ENCODE measurements around the gene EMILIN2.
"Not testable (repeated sequence)": the region's sequence is repeated elsewhere in the genome, so short reads cannot be mapped to it uniquely, and the experiment has no call there.

EMILIN2 gene

GRCh38 chr18:2846636-2847316 lies at the start of gene EMILIN2:
Gene EMILIN2 (plus strand): TSS chr18:2847006. CDS start chr18:2847189, 183 bp downstream.
- DNase-seq = peak; percentile 57

GRCh38 chr18:2797951-2798350 lies 48.9 kb upstream of the EMILIN2 start:
- DNase-seq = no peak

GRCh38 chr18:2799369-2799768 lies 47.4 kb upstream of the EMILIN2 start:
- no peak for DNase-seq

- no peak for DNase-seq
Observed at GRCh38 chr18:2805970-2806943, 40.5 kb upstream of the EMILIN2 start.

- DNase-seq = not testable (repeated sequence)
Observed at GRCh38 chr18:2808640-2809039, 38.2 kb upstream of the EMILIN2 start.

- not testable (repeated sequence) for DNase-seq
Observed at GRCh38 chr18:2809666-2810183, 37.1 kb upstream of the EMILIN2 start.

GRCh38 chr18:2811416-2811815 lies 35.4 kb upstream of the EMILIN2 start:
- no peak for DNase-seq

GRCh38 chr18:2814928-2815327 lies 31.9 kb upstream of the EMILIN2 start:
- no peak for DNase-seq

GRCh38 chr18:2818281-2818680 lies 28.5 kb upstream of the EMILIN2 start:
- no peak for DNase-seq

- no peak for DNase-seq
Observed at GRCh38 chr18:2821695-2822094, 25.1 kb upstream of the EMILIN2 start.

GRCh38 chr18:2822213-2822921 lies 24.4 kb upstream of the EMILIN2 start:
- DNase-seq = no peak

- no peak for DNase-seq
Observed at GRCh38 chr18:2823202-2823601, 23.6 kb upstream of the EMILIN2 start.

- DNase-seq = no peak
Observed at GRCh38 chr18:2823966-2824365, 22.8 kb upstream of the EMILIN2 start.

GRCh38 chr18:2824865-2825264 lies 21.9 kb upstream of the EMILIN2 start:
- DNase-seq = no peak

GRCh38 chr18:2825613-2826175 lies 21.1 kb upstream of the EMILIN2 start:
- no peak for DNase-seq

- DNase-seq = no peak
Observed at GRCh38 chr18:2826581-2826980, 20.2 kb upstream of the EMILIN2 start.

GRCh38 chr18:2827061-2827460 lies 19.7 kb upstream of the EMILIN2 start:
- DNase-seq = no peak

GRCh38 chr18:2836118-2836517 lies 10.7 kb upstream of the EMILIN2 start:
- DNase-seq = not testable (repeated sequence)

GRCh38 chr18:2837290-2837689 lies 9.5 kb upstream of the EMILIN2 start:
- not testable (repeated sequence) for DNase-seq

GRCh38 chr18:2839202-2839601 lies 7.6 kb upstream of the EMILIN2 start:
- no peak for DNase-seq

GRCh38 chr18:2840521-2840920 lies 6.3 kb upstream of the EMILIN2 start:
- DNase-seq = no peak

- DNase-seq = no peak
Observed at GRCh38 chr18:2843146-2843545, 3.7 kb upstream of the EMILIN2 start.

GRCh38 chr18:2845172-2845571 lies 1.6 kb upstream of the EMILIN2 start:
- no peak for DNase-seq

Data from 8988T (cell line).